ENCODE data around the gene TGFBR1. TPM values are rescaled to one million over a fixed set of nuclear protein-coding genes. Genes with fewer than 3 reads are reported as not detected.

Gene TGFBR1
- polyA plus RNA-seq, 1 donor from 2014 or later: 78.0 TPM

GRCh38 chr9:99105152-99106043 lies 485 bp downstream of the TGFBR1 start:
- no peaks in the 10 kb centered on the region for H3F3A ChIP-seq (ENCODE audit: insufficient read depth, low read length, poor library complexity, severe bottlenecking)
- peak overlapping the region; percentile 90 for H3K4me3 ChIP-seq (ENCODE audit: low read length)
- no peaks in the 10 kb centered on the region for H3K9me2 ChIP-seq (ENCODE audit: insufficient read depth, low read length)
- no peaks in the 10 kb centered on the region for H4K20me1 ChIP-seq (ENCODE audit: insufficient read depth)
- H3K9ac ChIP-seq (ENCODE audit: low read length): peak overlapping the region; percentile 84
- no peaks in the 10 kb centered on the region for H3K9me3 ChIP-seq (ENCODE audit: low read length)
- H3K36me3 ChIP-seq (ENCODE audit: insufficient read depth, low read length): no peaks in the 10 kb centered on the region
- TF ChIP-seq EP300 (conservative IDR thresholded peaks at IDR 0.05; ENCODE audit: poor library complexity, severe bottlenecking) (no peak), RAD21 (conservative IDR thresholded peaks at IDR 0.05) (peak; percentile 30), POLR2AphosphoS5 (IDR thresholded peaks at IDR 0.05) (no peak), REST (IDR thresholded peaks at IDR 0.05; ENCODE audit: borderline replicate concordance) (no peak), TAF1 (IDR thresholded peaks at IDR 0.05; ENCODE audit: low read depth) (peak; percentile 48), SMC3 (conservative IDR thresholded peaks at IDR 0.05; ENCODE audit: poor library complexity) (peak; percentile 27), MXI1 (conservative IDR thresholded peaks at IDR 0.05; ENCODE audit: poor library complexity, severe bottlenecking) (no peak)
- no peaks in the 10 kb centered on the region for H3K27me3 ChIP-seq (ENCODE audit: insufficient read depth, low read depth, low read length)
- H3K79me2 ChIP-seq (replicated peaks; ENCODE audit: insufficient read depth, low read length): peaks cover 50% of the 10 kb centered on the region
- H3K27ac ChIP-seq (ENCODE audit: low read length): peak overlapping the region; percentile 64
- peak overlapping the region; percentile 85 for H3K4me2 ChIP-seq (ENCODE audit: low read length)
- H2AFZ ChIP-seq (ENCODE audit: low read depth, low read length): peak overlapping the region; percentile 37

GRCh38 chr9:99106044-99106375 lies 1.1 kb downstream of the TGFBR1 start:
- peak overlapping the region; percentile 90 for H3K4me3 ChIP-seq (ENCODE audit: low read length)
- H3K27ac ChIP-seq (ENCODE audit: low read length): peak overlapping the region; percentile 64
- peak overlapping the region; percentile 84 for H3K9ac ChIP-seq (ENCODE audit: low read length)
- no peaks in the 10 kb centered on the region for H3K9me3 ChIP-seq (ENCODE audit: low read length)
- H3K9me2 ChIP-seq (ENCODE audit: insufficient read depth, low read length): no peaks in the 10 kb centered on the region
- peak overlapping the region; percentile 85 for H3K4me2 ChIP-seq (ENCODE audit: low read length)
- peaks cover 56% of the 10 kb centered on the region for H3K79me2 ChIP-seq (replicated peaks; ENCODE audit: insufficient read depth, low read length)
- H2AFZ ChIP-seq (ENCODE audit: low read depth, low read length): peak overlapping the region; percentile 37
- TF ChIP-seq POLR2AphosphoS5 (IDR thresholded peaks at IDR 0.05) (no peak), EZH2 (IDR thresholded peaks at IDR 0.05; ENCODE audit: borderline replicate concordance, insufficient read depth, low read length, poor library complexity, severe bottlenecking) (no peak), SMC3 (conservative IDR thresholded peaks at IDR 0.05; ENCODE audit: poor library complexity) (no peak), EP300 (conservative IDR thresholded peaks at IDR 0.05; ENCODE audit: poor library complexity, severe bottlenecking) (no peak), TAF1 (IDR thresholded peaks at IDR 0.05; ENCODE audit: low read depth) (no peak), REST (IDR thresholded peaks at IDR 0.05; ENCODE audit: borderline replicate concordance) (no peak), RAD21 (conservative IDR thresholded peaks at IDR 0.05) (no peak), CTCF (IDR thresholded peaks at IDR 0.05; ENCODE audit: poor library complexity, severe bottlenecking) (no peak), MXI1 (conservative IDR thresholded peaks at IDR 0.05; ENCODE audit: poor library complexity, severe bottlenecking) (no peak)
- no peaks in the 10 kb centered on the region for H3K36me3 ChIP-seq (ENCODE audit: insufficient read depth, low read length)
- H3F3A ChIP-seq (ENCODE audit: insufficient read depth, low read length, poor library complexity, severe bottlenecking): no peaks in the 10 kb centered on the region
- no peaks in the 10 kb centered on the region for H4K20me1 ChIP-seq (ENCODE audit: insufficient read depth)
- H3K27me3 ChIP-seq (ENCODE audit: insufficient read depth, low read depth, low read length): no peaks in the 10 kb centered on the region

Measured in neural cell (in vitro differentiated cells).